ENCODE data around the gene TEC.
"Not testable (repeated sequence)": the region's sequence is repeated elsewhere in the genome, so short reads cannot be mapped to it uniquely, and the experiment has no call there.

The TEC gene

DNA sequence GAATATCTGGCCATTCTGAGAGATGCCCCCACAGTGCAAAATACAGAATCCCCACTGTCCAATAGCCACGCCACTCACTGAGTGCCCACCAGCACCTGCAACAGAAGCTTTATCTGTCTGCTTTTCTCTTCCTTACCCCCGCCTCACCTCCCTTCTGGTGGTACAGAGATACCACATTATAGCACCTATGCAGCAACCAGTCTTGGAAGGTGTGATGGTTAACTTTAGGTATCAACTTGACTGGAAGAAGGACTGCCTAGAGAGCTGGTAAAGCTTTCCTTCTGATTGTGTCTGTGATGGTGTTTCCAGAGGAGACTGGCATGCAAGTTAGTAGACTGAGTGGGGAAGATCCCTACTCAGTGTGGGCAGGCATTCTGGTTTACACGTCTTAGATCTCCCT is 73.8 kb downstream of the TEC start:
- no peak for DNase-seq (ENCODE audit: low spot score)

GRCh38 chr4:48195374-48195773 is 74.3 kb downstream of the TEC start:
- DNase-seq (ENCODE audit: low spot score) = no peak

GRCh38 chr4:48194971-48195370 is 74.7 kb downstream of the TEC start:
- DNase-seq (ENCODE audit: low spot score) = no peak

DNA sequence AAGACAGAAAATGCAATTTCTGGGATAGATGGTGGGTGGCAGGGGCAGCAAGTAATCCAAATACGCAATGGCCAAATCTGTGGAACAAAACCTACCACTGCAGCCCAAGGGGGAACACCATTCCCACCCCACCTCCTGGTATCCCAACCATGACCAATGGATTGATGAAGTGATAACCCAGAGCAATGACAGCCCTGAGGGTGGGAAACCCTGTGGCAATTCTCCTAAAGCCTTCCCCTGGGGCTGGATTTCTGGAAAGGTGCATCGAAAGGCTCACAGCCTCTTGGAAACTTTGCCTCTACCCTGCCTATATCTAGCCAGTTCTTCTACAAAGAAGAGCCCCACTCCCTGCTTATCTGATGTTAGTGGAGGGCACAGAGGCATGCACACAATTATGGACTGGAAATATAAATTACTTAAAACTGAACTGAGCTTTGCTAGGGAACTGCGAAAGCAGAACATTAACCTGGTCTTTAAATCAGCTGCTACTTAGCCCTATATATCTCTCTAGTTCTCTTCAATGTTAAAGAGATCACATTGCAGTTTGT is 75.6 kb downstream of the TEC start:
- DNase-seq (ENCODE audit: low spot score) = no peak

DNA sequence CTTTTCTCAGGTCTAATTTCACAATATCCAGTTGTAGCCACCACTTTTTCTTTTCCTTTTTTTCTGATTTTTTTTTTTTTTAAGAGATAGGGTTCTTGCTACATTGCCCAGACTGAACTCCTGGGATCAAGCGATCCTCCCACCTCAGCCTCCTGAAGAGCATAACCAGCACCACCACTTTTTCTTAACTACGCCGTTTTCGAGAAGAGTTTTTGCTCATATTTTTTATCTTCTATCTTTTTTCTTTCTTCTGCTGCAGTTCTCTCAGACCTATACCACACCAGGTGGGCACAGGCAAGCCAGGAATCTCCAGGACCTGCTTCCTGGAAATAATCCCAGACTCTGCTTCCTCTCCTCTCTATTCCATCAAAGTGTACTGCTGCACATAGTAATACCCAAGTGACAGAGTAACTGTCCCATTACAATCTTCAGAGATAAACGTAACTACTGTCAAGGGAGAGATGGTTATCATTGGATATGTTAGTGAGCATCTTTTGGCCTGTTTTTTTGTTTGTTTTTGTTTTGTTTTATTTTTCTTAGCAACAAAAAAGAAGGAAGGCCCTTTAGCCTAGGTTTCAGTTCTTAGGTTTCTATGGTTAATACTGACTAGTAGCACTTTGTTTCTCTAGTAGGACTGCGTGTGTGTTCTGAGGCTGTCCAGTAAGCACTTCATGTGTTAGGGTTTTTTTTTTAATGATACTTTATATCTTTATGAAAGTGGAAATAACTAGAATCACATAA is 76.4 kb downstream of the TEC start:
- no peak for DNase-seq (ENCODE audit: low spot score)

DNA sequence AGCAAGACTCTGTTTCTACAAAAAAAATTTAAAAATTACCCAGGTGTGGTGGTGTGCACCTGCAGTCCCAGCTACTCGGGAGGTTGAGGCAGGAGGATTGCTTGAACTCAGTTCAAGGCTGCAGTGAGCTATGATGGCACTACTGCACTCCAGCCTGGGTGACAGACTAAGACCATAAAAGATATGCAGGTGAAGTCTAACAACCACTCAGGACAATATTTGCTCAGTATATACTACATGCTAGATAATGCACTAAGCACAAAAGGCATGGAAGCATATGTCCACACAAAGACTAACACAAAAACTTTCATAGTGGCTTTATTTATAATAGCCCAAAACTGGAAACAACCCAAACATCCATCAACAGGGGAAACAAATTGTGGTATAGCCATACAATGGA is 77.9 kb downstream of the TEC start:
- DNase-seq (ENCODE audit: low spot score) = no peak

DNA sequence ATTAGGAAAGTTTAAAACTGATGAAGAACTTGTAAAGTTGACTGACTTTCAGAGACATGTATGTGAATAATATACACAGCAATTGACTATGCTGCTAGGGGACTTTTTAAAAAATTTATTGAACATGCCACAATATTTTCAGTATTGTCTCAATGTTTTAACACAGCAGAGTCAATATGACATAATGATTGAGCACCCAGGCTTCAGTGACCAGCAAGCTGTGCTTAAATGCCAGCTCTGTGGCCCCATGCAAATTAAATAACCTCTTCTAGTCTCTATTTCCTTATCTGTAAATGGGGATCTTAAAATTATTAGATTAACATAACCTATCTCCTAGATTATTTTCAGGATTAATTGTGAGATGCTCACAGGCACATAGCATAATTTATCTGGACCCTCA is 78.8 kb downstream of the TEC start:
- DNase-seq (ENCODE audit: low spot score) = no peak

DNA sequence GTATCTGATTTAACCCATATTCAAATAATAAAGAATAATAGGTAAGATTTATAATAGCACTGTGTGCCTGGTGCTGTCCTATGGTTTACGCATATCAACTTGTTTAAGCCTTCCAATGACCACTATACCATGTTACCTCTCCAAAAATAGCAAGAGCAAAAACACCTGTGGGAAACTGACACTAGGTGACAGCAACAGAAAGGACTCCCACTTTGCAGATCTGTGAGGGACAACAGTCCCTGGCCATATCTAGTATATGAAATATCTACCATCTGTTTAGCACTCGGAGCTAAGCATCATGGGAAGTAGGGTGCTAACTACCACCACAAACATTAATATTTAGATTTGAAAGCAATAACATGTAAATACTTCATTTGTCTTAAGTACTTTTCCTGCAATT is 79.9 kb downstream of the TEC start:
- DNase-seq (ENCODE audit: low spot score) = no peak

DNA sequence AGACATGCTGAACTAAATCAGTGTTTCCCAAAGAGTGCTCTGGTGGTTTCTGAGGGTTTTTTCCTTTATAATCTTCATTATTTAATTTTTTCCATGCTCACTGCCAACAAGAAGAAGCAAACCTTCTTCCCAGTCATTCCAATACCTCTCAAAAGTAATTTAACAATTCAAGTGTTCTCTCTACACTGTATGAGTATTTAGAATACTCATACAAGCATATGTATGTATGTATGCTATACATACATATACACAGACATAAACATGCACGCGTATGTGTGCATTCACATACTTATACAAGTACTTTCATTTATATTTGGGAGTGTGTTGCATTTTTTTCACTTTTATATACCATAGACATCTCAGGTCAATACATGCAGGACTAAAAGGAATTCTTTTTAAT is 81.2 kb downstream of the TEC start:
- DNase-seq (ENCODE audit: low spot score) = no peak

GRCh38 chr4:48187813-48188212 is 81.8 kb downstream of the TEC start:
- DNase-seq (ENCODE audit: low spot score) = no peak

- DNase-seq (ENCODE audit: low spot score) = not testable (repeated sequence)
Measured at GRCh38 chr4:48187066-48187465, 82.6 kb downstream of the TEC start.

DNA sequence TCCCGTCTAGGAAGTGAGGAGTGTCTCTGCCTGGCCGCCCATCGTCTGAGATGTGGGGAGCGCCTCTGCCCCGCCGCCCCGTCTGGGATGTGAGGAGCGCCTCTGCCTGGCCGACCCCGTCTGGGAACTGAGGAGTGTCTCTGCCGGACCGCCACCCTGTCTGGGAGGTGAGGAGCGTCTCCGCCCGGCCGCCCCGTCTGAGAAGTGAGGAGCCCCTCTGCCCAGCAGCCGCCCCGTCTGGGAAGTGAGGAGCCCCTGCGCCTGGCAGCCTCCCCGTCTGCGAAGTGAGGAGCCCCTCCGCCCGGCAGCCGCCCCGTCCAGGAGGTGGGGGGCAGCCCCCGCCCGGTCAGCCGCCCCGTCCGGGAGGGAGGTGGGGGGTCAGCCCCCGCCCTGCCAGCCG is 83.2 kb downstream of the TEC start:
- not testable (repeated sequence) for DNase-seq (ENCODE audit: low spot score)

GRCh38 chr4:48184882-48185281 is 84.8 kb downstream of the TEC start:
- no peak for DNase-seq (ENCODE audit: low spot score)

GRCh38 chr4:48180234-48180633 is 89.4 kb downstream of the TEC start:
- no peak for DNase-seq (ENCODE audit: low spot score)

GRCh38 chr4:48178931-48179330 is 90.7 kb downstream of the TEC start:
- DNase-seq (ENCODE audit: low spot score) = no peak

DNA sequence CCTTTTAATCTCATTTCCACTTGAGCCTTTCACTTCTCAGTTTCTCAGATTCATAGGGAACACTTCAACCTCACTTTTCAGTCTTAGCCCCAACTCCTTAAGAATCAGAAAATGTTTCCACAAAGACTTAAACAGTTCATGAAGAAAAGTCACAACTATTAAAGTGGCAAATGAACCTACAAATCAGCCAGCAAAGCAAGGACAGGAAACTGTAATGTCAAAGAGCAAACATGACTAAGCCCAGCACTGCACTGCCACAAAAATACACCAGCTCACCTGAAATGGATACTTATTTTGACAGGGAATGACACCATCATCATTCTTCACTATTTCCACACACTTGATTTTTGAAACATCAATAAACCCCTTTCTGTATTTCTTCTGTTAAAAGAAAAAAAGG is 93.8 kb downstream of the TEC start:
- DNase-seq (ENCODE audit: low spot score) = no peak

- DNase-seq (ENCODE audit: low spot score) = no peak
Measured at GRCh38 chr4:48175328-48175727, 94.3 kb downstream of the TEC start.

GRCh38 chr4:48173056-48173991 is 96.3 kb downstream of the TEC start:
- DNase-seq (ENCODE audit: low spot score) = no peak

DNA sequence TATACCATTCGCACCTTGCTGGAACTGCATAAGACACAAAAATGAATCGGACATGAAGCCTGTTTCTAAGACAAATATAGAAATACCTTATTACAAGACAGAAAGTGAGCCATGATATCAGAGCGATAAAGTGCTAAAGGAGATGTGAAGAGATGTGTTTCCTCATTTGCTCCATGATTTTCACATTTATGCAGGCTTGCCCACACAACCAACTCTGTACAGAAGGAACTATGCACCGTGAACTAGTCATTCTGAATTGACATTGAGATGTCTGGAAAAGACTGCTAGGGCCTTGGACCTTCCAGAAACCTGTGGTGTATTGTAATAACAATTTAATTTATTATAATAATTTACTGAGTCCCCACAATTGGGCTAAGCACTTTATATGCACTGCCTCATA is 97.0 kb downstream of the TEC start:
- DNase-seq (ENCODE audit: low spot score) = no peak

DNA sequence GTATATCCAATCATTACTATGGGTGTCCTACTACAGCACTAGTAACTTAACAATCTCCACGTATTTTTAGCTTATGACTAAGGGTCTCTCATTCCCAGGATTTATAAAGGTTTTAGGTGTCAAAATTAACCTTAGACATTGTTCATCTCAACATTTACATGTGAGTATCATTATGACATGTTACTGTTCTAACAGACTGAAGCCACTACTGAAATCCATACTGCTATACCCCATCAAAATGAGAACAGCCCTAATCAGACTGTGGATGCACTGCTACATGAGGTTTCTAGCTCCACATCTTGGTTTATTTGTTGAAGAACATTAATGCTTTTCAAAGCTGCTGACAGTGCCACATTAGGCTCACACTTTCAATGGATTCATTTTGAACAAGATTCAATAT is 100.0 kb downstream of the TEC start:
- no peak for DNase-seq (ENCODE audit: low spot score)

DNA sequence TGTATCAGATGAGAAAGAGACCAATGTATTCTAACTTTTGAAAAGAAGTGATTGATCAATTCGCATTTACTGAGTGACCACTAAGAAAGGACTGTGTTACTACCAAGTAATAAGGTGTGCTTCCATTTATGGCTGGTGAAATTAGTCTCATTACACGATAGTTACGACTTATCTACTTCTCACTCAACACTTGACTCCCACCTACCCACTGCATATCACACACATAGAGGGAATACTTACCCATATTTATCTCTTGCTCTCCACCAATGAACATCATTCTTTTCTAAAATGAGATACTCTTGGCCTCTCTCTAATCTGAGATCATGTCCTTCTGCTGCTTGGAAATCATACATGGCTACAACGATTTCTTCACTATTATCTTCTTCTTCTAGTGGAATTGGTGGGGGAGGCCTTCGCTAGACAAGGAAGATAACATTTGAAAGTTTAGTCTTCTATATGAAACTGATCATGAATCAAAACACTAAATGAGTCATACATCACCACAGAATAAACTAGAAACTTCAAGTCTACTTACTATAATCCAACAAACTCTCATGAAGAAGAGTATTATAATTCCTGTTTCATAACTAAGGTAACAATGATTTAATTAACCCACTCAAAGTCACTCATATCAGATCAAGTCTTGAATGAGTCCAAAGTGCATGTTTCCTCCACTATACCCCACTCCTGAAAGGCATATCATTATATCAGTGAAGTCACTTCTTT is 101.9 kb downstream of the TEC start:
- DNase-seq (ENCODE audit: low spot score) = no peak

DNA sequence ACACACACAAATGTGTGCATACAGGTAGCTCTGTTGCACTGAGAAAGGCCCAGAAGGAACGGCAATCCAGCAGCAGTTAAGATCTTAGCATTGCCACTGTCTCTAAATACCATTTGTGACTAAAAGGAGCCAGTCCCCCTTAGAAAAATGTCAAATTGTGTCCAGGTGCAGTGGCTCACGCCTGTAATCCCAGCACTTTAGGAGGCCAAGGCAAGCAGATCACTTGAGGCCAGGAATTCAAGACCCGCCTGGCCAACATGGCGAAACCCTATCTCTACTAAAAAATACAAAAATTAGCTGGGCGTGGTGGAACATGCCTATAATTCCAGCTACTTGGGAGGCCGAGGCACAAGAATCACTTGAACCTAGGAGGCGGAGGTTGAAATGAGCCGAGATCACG is 105.1 kb downstream of the TEC start:
- not testable (repeated sequence) for DNase-seq (ENCODE audit: low spot score)
